ENCODE measurements around the gene TANGO2. TPM values are rescaled to one million over a fixed set of nuclear protein-coding genes. Genes with fewer than 3 reads are reported as not detected.
A peak's percentile ranks its signal among the peaks of the same experiment; 100 is the strongest.

Gene TANGO2
- total and polyA plus RNA-seq, 4 donors, result 20.7 to 48.8 (median 34.1) TPM

DNA sequence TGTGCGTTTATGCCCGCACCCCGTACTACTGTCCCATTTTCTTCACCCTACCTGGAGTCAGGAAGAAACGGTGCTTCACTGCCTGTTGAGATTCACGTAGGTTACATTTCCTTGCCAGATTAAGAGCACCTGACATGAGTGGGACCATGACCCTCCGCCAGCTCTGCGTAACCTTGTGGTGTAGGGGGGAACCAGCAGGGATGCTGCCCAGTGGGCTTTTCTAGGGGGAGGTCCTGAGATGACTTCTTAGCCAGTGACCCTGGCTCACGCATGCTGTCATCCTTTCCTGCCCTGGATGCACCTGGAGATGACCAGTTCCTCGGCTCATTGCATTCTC, 3.3 kb upstream of the TANGO2 start:
- ATAC-seq (ENCODE audit: insufficient read depth, low FRiP score) (no peak), DNase-seq (no peak)
- 58 to 69% methylated on average over 9 of the region's 9 CpGs for WGBS, 2 donors
- peaks cover 3 to 23% (median 11%) of the 10 kb centered on the region in 5 donors for H3K4me1 ChIP-seq (ENCODE audit: control insufficient read depth in 5 of 5, insufficient read depth in 5 of 5, low read length in 5 of 5)
- H3K9me3 ChIP-seq (ENCODE audit: control insufficient read depth in 4 of 4, insufficient read depth in 3 of 4, low read length in 3 of 4), result no peaks in the 10 kb centered on the region
- H3K4me3 ChIP-seq, result no peak overlapping the region
- H3K36me3 ChIP-seq (ENCODE audit: control insufficient read depth in 4 of 4, insufficient read depth in 4 of 4, low read length in 4 of 4), result no peaks in the 10 kb centered on the region
- H3K9ac ChIP-seq (ENCODE audit: insufficient read depth in 1 of 2, low read length in 2 of 2), result no peak overlapping the region
- TF ChIP-seq, protein P1, sequence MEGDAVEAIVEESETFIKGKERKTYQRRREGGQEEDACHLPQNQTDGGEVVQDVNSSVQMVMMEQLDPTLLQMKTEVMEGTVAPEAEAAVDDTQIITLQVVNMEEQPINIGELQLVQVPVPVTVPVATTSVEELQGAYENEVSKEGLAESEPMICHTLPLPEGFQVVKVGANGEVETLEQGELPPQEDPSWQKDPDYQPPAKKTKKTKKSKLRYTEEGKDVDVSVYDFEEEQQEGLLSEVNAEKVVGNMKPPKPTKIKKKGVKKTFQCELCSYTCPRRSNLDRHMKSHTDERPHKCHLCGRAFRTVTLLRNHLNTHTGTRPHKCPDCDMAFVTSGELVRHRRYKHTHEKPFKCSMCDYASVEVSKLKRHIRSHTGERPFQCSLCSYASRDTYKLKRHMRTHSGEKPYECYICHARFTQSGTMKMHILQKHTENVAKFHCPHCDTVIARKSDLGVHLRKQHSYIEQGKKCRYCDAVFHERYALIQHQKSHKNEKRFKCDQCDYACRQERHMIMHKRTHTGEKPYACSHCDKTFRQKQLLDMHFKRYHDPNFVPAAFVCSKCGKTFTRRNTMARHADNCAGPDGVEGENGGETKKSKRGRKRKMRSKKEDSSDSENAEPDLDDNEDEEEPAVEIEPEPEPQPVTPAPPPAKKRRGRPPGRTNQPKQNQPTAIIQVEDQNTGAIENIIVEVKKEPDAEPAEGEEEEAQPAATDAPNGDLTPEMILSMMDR (IDR thresholded peaks at IDR 0.05; ENCODE audit: control extremely low read depth, extremely low read depth), result no peak
- H3K27me3 ChIP-seq (ENCODE audit: control insufficient read depth in 3 of 3, insufficient read depth in 3 of 3, low read length in 2 of 3), result peaks cover 0 to 22% (median 13%) of the 10 kb centered on the region in 3 donors
- H3K27ac ChIP-seq (ENCODE audit: low read depth in 1 of 2, low read length in 1 of 2), result no peak overlapping the region

DNA sequence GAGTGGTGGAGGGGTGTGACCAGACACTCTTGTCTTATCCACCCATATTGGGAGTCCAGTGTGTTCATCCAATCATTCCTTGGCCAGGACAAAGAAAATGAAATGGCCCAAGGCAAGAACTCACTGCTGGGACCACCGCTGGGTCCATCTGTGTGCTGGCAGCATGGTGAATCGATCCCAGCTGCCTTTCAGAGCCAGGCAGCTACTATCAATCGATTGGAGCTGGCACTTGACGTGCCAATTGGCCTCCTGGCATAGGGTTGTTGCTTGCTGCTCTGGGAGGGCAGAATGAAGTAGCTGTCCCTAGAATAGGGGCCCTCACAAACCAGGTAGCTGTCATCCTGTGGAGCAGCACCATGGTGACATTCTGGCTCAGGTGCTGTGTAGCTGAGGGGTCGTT, 2.9 kb upstream of the TANGO2 start:
- TF ChIP-seq, protein P1 (IDR thresholded peaks at IDR 0.05; ENCODE audit: control extremely low read depth, extremely low read depth), result no peak
- peaks cover 0 to 22% (median 13%) of the 10 kb centered on the region in 3 donors for H3K27me3 ChIP-seq (ENCODE audit: control insufficient read depth in 3 of 3, insufficient read depth in 3 of 3, low read length in 2 of 3)
- no peak overlapping the region for H3K27ac ChIP-seq (ENCODE audit: low read depth in 1 of 2, low read length in 1 of 2)
- no peaks in the 10 kb centered on the region for H3K9me3 ChIP-seq (ENCODE audit: control insufficient read depth in 4 of 4, insufficient read depth in 3 of 4, low read length in 3 of 4)
- no peak for ATAC-seq (ENCODE audit: insufficient read depth, low FRiP score)
- no peak overlapping the region for H3K4me3 ChIP-seq
- peaks cover 3 to 23% (median 9%) of the 10 kb centered on the region in 5 donors for H3K4me1 ChIP-seq (ENCODE audit: control insufficient read depth in 5 of 5, insufficient read depth in 5 of 5, low read length in 5 of 5)
- 87 to 92% methylated on average over 5 of the region's 5 CpGs for WGBS, 2 donors
- DNase-seq, result no peak
- H3K36me3 ChIP-seq (ENCODE audit: control insufficient read depth in 4 of 4, insufficient read depth in 4 of 4, low read length in 4 of 4), result no peaks in the 10 kb centered on the region
- H3K9ac ChIP-seq (ENCODE audit: insufficient read depth in 1 of 2, low read length in 2 of 2), result no peak overlapping the region

DNA sequence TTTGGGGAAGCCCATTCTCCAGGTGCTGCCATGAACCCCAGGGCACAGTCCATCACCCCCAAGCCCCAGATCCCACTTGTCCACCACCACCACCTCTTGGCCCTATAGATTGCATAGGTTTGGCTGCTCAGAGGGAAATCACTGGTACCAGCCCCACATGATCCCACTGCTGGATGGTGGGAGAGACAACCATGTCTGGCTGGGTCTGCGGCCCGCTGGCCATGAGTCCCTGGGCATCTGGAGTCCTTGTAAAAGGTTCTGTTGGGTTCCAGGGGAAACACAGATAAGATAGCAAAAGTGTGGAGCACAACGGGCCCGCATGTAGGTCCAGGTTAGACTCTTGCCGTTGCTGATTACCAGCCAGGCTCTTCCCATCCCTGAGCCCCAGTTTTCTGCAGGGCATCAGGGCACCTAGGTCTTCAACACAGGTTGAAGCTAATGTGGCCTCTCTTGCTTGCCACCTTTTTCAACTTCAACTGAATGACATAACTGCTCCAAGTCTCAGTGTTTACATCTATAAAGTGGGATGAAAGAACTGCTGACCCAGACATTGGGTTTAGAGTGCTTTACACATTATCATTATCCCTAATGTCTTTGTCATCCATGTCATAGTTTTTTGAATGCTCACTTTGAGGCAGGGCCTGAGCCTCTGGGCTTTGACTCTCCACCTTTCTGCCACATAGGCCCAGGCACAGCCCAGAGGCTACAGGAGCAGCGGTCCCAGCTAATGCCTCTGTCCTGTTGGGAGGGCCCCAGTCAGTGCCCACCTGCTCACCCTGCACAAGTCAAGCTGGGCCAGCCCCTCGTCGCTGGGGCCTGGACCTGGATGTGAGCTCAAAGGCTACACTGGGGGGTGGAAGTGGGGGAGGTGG, 1.0 kb upstream of the TANGO2 start:
- TF ChIP-seq, protein P1 (IDR thresholded peaks at IDR 0.05; ENCODE audit: control extremely low read depth, extremely low read depth), result no peak
- Histone ChIP-seq H3K4me3 (no peak overlapping the region), H3K36me3 (ENCODE audit: control insufficient read depth in 4 of 4, insufficient read depth in 4 of 4, low read length in 4 of 4) (no peaks in the 10 kb centered on the region), H3K27ac (ENCODE audit: low read depth in 1 of 2, low read length in 1 of 2) (peak overlapping the region in 1 of 2 donors; percentile 90), H3K9me3 (ENCODE audit: control insufficient read depth in 4 of 4, insufficient read depth in 3 of 4, low read length in 3 of 4) (no peaks in the 10 kb centered on the region), H3K9ac (ENCODE audit: insufficient read depth in 1 of 2, low read length in 2 of 2) (no peak overlapping the region), H3K27me3 (ENCODE audit: control insufficient read depth in 3 of 3, insufficient read depth in 3 of 3, low read length in 2 of 3) (peaks cover 0 to 22% (median 13%) of the 10 kb centered on the region in 3 donors), H3K4me1 (ENCODE audit: control insufficient read depth in 5 of 5, insufficient read depth in 5 of 5, low read length in 5 of 5) (peaks cover 0 to 20% (median 7%) of the 10 kb centered on the region in 5 donors)
- DNase-seq (no peak), ATAC-seq (ENCODE audit: insufficient read depth, low FRiP score) (no peak)
- 79 to 83% methylated on average over 8 of the region's 8 CpGs for WGBS, 2 donors
